NCI-H2029 (cell line): ENCODE measurements around the gene MARCKSL1.
"Not testable (repeated sequence)": the region's sequence is repeated elsewhere in the genome, so short reads cannot be mapped to it uniquely, and the experiment has no call there.

ENCODE experiments used
- DNase-seq: peaks from one replicate; lab custom pipeline; 2025; lab: John Stamatoyannopoulos, UW

The MARCKSL1 gene

GRCh38 chr1:32289256-32289655 lies 46.8 kb downstream of the MARCKSL1 start:
- DNase-seq, result no peak

GRCh38 chr1:32286763-32287162 lies 49.3 kb downstream of the MARCKSL1 start:
- no peak for DNase-seq

GRCh38 chr1:32285658-32286057 lies 50.4 kb downstream of the MARCKSL1 start:
- DNase-seq, result no peak

GRCh38 chr1:32284777-32285176 lies 51.3 kb downstream of the MARCKSL1 start:
- not testable (repeated sequence) for DNase-seq
